ENCODE measurements around the gene KRT15.

KRT15 gene

DNA sequence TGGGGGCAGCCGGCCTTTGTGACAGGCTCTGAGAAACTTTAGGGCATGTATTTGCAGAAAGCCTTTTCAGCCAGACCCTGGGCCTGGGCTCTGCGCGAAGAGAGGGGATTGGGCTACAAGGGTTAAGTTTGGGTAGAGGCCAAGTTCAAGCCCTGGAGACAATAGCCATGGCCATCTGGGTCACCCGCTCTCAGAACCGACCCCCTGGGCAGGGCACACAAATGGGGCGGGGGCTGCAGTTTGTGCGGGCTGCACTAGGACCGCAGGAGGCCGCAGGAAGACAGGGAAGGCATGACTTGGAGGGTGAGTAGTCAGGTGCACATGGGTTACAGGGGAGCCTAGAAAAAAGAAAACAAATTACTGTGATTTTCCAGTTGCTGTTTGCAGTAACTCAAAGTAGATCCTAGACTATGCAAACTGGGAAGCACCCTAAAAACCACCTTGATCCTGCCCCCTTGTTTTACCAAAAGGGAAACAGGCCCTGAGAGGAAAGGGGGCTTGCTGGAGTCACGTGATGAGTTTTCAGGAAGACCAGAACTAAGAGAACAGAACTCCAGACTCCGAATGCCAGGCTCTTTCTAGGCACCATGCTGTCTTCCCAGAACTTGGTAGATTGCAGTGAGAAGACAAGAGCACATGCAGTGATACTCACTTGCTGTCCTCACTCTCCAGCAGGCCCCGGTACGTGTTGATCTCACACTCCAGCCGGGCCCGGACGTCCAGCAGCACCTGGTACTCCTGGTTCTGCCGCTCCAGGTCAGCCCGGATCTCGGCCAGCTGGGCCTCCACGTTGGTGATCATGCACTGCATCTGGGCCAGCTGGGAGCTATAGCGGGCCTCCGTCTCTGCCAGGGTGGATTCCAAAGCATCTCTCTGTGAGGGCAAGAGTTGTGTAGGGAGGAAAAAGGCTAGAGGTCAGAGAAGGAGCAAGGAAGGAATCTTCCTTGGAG, 41.5 kb downstream of the KRT15 start:
- no peak for DNase-seq

DNA sequence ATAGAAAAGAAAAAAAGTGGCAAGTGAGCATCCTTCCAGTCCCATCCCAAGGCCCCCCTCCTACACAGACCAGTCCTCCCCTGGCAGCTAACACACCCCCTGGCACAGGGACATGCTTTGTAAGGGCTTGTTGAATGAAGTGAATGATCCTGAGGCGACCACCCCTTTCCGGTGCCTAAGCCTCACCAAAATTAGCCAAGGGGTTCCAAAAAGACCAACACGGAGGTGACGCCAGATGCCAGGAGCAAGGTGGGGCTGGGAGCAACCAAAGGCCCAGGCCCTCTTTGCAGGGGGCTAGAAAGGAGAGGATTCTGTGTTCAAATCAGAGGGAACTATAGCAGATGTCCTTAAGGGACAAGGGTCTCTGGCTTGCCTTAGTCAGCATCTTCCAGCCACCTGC, 43.3 kb downstream of the KRT15 start:
- DNase-seq = no peak

DNA sequence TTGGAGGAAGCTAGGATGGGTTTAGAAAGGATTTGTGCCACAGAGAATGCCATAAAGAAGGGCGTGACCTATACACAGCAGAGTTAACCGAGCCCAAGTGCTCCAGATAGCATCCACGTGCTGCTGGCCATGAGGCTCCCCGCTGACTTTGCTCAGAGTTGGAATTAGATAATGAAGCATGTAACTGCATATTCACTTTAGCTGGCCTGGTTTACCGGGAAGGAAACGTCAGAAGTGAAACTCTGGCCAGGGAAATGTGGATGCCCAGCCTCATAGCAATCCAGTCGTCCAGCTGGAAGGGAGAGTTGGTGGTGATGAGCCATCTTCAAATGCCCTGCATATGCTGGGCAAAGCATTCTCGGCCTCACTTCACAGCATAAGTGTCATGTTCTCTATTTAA, 43.8 kb downstream of the KRT15 start:
- DNase-seq = no peak

DNA sequence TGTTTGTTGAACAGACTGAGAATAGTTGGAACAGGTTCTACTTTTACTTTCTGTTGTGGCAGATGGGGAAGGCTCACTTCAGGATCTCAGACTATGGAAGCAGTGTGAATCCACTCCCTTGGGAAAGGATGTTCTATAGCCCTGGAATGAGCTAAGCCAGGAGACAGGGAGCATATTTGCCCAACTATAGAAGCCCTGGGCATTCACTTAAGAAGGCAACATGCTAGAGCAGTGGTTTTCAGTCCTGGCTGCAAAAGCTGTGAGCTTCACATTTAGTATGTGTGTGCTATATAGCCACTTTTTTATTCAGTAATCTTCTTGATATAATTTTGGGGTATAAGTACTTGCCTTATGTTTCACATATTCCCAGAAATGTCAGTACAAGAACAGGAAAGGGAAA, 50.3 kb downstream of the KRT15 start:
- DNase-seq = no peak

DNA sequence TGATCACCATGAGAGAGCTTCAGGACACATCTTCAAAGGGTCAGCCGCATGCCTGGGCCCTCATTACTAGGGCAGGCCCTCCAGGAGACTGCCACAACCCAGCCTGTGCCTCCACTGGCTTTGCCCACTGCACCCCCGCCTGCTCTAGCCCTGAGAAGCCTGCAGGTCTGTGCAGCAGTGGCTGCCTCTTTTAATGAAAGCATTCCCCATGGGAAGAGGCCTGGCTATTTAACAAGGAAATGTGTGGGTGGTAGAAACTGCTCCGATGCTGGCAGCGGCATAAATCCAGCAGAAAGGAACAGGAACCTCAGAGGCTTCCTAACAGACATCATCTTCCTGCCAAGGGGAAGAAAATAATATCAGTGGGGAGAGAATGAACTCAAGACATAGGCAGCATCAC, 51.1 kb downstream of the KRT15 start:
- DNase-seq = no peak

DNA sequence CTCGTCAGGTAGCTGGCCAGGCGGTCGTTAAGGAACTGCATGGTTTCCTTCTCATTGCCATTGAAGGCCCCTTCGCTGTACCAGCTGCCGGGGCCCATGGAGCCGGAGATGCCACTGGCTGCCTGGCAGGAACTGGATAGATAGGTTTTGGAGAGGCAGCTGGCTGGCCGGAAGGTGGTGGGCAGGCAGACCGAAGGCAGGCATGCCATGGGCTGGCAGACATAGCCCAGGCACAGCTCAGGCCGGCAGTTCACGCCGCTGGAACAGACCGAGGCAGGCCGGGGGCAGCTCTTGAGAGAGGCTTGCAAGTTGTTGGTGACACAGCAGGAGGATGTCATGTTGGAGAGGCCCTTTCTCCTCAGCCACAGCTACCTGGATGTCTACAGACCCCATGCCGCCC, 51.7 kb downstream of the KRT15 start, which contains the start of gene KRT32:
Gene KRT32 (minus strand): TSS at position 399 of the 400 bp plus-strand sequence. CDS start 61 bp downstream, at position 338.
- no peak for DNase-seq

DNA sequence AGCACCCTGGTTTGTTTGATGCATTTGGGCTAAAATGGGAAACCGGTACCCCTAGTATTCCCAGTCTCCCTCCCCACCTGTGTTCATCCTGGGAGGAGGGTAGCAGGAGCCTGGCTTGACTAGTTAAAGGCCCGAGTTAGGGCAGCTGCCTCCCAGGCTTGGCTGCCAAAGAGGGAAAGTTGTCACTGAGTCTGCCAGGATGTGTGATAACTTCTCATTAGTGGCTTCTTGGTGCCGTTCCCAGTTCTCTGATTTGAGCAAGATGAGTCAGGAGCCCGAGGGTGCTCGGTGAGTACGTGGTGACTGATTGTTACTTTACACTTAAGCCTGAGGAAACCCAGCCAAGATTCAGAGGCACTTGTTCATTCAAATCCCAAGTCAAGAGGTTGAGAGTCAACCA, 54.0 kb downstream of the KRT15 start:
- DNase-seq = no peak

DNA sequence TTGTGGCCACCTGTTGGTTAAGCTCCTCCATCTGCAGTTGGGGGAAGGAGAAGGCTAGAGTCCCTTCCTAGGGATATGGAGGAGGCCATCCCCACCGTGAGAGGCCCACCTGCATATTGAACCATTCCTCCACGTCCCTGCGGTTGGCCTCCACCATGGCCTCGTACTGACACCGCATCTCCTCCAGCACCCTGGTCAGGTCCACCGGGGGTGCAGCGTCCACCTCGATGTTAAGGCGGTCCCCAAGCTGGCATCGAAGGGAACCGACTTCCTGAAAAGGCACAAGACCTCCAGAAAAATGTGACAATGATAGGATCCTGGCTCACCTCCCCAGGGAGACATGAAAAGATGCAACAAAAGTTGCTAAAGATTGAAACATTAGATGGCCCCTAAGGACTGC, 54.5 kb downstream of the KRT15 start:
- DNase-seq = no peak

DNA sequence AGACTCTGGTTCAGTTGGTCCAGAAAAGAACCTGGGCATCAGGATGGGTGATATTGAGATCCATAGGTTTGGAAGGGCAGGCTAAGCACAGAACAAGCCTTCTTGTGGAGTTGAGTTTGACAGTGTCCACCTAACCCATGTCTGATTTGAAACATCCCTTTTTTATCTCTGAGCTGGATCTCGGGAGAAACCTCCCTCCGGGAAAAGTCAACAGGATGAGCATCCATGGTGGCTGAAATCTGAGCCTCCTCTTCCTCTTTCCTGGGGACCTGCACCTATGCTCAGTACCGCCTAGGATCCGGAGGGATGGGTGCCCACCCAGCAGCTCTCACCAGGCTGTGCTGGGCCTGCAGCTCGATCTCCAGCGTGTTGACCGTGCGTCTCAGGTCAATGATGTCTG, 54.9 kb downstream of the KRT15 start:
- DNase-seq = no peak

Data from CD4-positive, alpha-beta T cell treated with Interleukin-6 for 4 hours (primary cell).